ENCODE data around the gene HP. TPM values are rescaled to one million over a fixed set of nuclear protein-coding genes. Genes with fewer than 3 reads are reported as not detected.
A peak's percentile ranks its signal among the peaks of the same experiment; 100 is the strongest.

HP gene
- total RNA-seq, 1 experiment from 2014 or later: 10.0 TPM

GRCh38 chr16:72098936-72099335, 44.6 kb downstream of the HP start:
- POLR2A ChIA-PET: no interaction called here
- Mint-ChIP-seq H3K4me1 (peaks cover 5% of the 10 kb centered on the region), H3K27ac (peak overlapping the region; percentile 57; the same call in 1 of the 2 replicates), H3K27me3 (ENCODE audit: low read depth) (no peaks in the 10 kb centered on the region), H3K9me3 (no peaks in the 10 kb centered on the region), H3K36me3 (peaks cover 68% of the 10 kb centered on the region), H3K4me3 (no peak overlapping the region)
- TF ChIP-seq GRHL2 (CRISPR knock-in tag; IDR thresholded peaks at IDR 0.05; ENCODE audit: insufficient replicate concordance, severe bottlenecking) (no peak), CDX4 (CRISPR knock-in tag; IDR thresholded peaks at IDR 0.05; ENCODE audit: borderline replicate concordance) (no peak), ESRRA (CRISPR knock-in tag; IDR thresholded peaks at IDR 0.05; ENCODE audit: borderline replicate concordance) (no peak), USF1 (CRISPR knock-in tag; IDR thresholded peaks at IDR 0.05) (no peak), SOX15 (CRISPR knock-in tag; IDR thresholded peaks at IDR 0.05) (no peak), ZNF425 (CRISPR knock-in tag; conservative IDR thresholded peaks at IDR 0.05) (no peak), ZNF416 (CRISPR knock-in tag; IDR thresholded peaks at IDR 0.05) (no peak), ATF3 (CRISPR knock-in tag; conservative IDR thresholded peaks at IDR 0.05) (no peak), RORB (CRISPR knock-in tag; IDR thresholded peaks at IDR 0.05) (no peak), ZNF512 (CRISPR knock-in tag; IDR thresholded peaks at IDR 0.05; ENCODE audit: borderline replicate concordance) (no peak), FOXJ3 (CRISPR knock-in tag; IDR thresholded peaks at IDR 0.05; ENCODE audit: borderline replicate concordance) (no peak), ZNF219 (CRISPR knock-in tag; IDR thresholded peaks at IDR 0.05; ENCODE audit: borderline replicate concordance) (no peak), ZNF263 (CRISPR knock-in tag; IDR thresholded peaks at IDR 0.05; ENCODE audit: low read depth) (no peak), RELA (CRISPR knock-in tag; IDR thresholded peaks at IDR 0.05; ENCODE audit: borderline replicate concordance) (no peak), TEAD1 (CRISPR knock-in tag; IDR thresholded peaks at IDR 0.05) (no peak), E2F1 (CRISPR knock-in tag; IDR thresholded peaks at IDR 0.05) (no peak)
- peak; percentile 69 for ATAC-seq
- no peak for DNase-seq (ENCODE audit: low spot score)
- CTCF ChIA-PET: interaction anchor here (0.5 to 1.2 kb wide), 2 partner anchors 32 to 190 kb away, joined by 3 to 4 read pairs; no protein-coding TSS in a partner anchor

GRCh38 chr16:72099377-72099818, 45.1 kb downstream of the HP start:
- H3K27ac Mint-ChIP-seq: no peak overlapping the region
- ATAC-seq (peak; percentile 97), DNase-seq (ENCODE audit: low spot score) (peak; percentile 66)
- no peaks in the 10 kb centered on the region for H3K27me3 Mint-ChIP-seq (ENCODE audit: low read depth)
- peaks cover 72% of the 10 kb centered on the region for H3K36me3 Mint-ChIP-seq
- no peaks in the 10 kb centered on the region for H3K9me3 Mint-ChIP-seq
- CTCF ChIA-PET: interaction anchor here (1.1 to 1.4 kb wide), 2 partner anchors 33 to 138 kb away, joined by 3 to 6 read pairs; no protein-coding TSS in a partner anchor
- peak; percentile 48 for TF ChIP-seq CTCF (IDR thresholded peaks at IDR 0.05)
- no peak for TF ChIP-seq FOXJ3 (CRISPR knock-in tag; IDR thresholded peaks at IDR 0.05; ENCODE audit: borderline replicate concordance)
- 0 out of 2 replicates have a peak, but pooled peaks have one; percentile 22 for TF ChIP-seq MAX (CRISPR knock-in tag; IDR thresholded peaks at IDR 0.05)
- peaks cover 5% of the 10 kb centered on the region for H3K4me1 Mint-ChIP-seq
- no peak overlapping the region for H3K4me3 Mint-ChIP-seq
- POLR2A ChIA-PET: no interaction called here
